ENCODE data around the gene GPR27.

The GPR27 gene

DNA sequence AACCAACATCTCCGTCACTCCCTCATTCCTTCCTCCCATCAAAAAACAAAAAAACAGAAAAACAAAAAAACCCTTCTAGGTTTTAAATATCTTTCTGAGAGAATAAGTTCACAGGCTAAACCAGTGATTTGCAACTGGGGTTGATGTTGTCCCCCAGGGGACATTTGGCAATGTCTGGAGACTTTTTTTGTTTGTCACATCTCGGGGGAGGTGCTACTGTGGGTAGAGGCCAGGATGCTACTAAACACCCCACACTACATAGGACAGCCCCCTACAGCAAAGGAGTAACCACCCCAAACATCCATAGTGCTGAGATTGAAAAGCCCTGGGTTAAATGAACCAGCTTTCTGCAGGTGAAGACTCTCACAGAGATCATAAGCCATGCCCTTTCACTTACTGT, 48.3 kb downstream of the GPR27 start:
- peaks cover 5% of the 10 kb centered on the region; the same call in 1 of the 2 replicates for H3K4me1 ChIP-seq (ENCODE audit: control insufficient read depth, insufficient read depth, low read length)
- H3K36me3 ChIP-seq (ENCODE audit: control insufficient read depth, insufficient read depth, low read length): no peaks in the 10 kb centered on the region
- H3K27ac ChIP-seq (ENCODE audit: low read length): no peak overlapping the region
- DNase-seq (ENCODE audit: low read depth, low spot score): no peak
- no peaks in the 10 kb centered on the region for H3K27me3 ChIP-seq (ENCODE audit: control insufficient read depth, insufficient read depth, low read length)
- H3K4me3 ChIP-seq (ENCODE audit: low read length): no peak overlapping the region
- 96% methylated on average over 1 of the region's 2 CpGs for WGBS (ENCODE audit: insufficient coverage, insufficient read length)
- H3K9me3 ChIP-seq (ENCODE audit: control insufficient read depth, insufficient read depth, low read length): no peaks in the 10 kb centered on the region

DNA sequence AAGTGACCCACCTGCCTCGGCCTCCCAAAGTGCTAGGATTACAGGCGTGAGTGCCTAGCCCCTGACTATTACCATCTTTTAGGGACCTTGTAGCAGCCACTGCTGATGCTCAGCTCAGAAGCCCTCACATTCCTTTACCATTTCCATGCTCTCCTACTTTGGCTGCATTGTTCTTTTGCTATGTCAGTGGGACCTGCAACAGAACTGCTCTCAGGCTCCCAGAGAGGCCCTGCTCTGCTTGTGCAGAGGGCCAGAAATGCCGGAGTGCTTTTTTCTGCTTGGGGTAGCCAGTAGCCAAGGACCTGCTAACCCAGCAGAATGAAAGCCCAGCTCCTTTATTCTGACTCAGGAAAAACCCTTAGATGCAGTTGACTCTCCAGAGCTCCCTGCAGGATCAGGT, 49.6 kb downstream of the GPR27 start:
- Histone ChIP-seq H3K9me3 (ENCODE audit: control insufficient read depth, insufficient read depth, low read length) (no peaks in the 10 kb centered on the region), H3K27ac (ENCODE audit: low read length) (no peak overlapping the region), H3K4me1 (ENCODE audit: control insufficient read depth, insufficient read depth, low read length) (peaks cover 5% of the 10 kb centered on the region; the same call in 1 of the 2 replicates), H3K27me3 (ENCODE audit: control insufficient read depth, insufficient read depth, low read length) (no peaks in the 10 kb centered on the region), H3K36me3 (ENCODE audit: control insufficient read depth, insufficient read depth, low read length) (no peaks in the 10 kb centered on the region), H3K4me3 (ENCODE audit: low read length) (no peak overlapping the region)
- no peak for DNase-seq (ENCODE audit: low read depth, low spot score)
- no CpG with 5 or more reads among the region's 3 CpGs for WGBS (ENCODE audit: insufficient coverage, insufficient read length)

DNA sequence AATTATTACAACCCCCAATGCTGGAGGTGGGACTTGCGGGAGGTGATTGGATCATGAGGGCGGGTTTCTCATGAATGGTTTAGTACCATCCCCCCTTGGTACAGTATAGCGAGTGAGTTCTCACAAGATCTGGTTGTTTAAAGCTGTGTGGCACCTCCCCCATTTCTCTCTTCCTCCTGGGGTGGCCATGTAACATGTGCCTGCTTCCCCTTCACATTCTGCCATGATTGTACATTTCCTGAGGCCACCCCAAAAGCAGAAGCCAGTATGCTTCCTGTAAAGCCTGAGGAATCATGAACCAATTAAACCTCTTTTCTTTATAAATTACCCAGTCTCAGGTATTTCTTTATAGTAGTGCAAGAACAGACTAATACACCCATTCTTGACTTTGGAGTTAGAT, 51.5 kb downstream of the GPR27 start:
- no peak overlapping the region for H3K4me3 ChIP-seq (ENCODE audit: low read length)
- no peak overlapping the region for H3K27ac ChIP-seq (ENCODE audit: low read length)
- no peaks in the 10 kb centered on the region for H3K9me3 ChIP-seq (ENCODE audit: control insufficient read depth, insufficient read depth, low read length)
- H3K4me1 ChIP-seq (ENCODE audit: control insufficient read depth, insufficient read depth, low read length): no peaks in the 10 kb centered on the region
- no CpG with 5 or more reads among the region's 3 CpGs for WGBS (ENCODE audit: insufficient coverage, insufficient read length)
- no peaks in the 10 kb centered on the region for H3K27me3 ChIP-seq (ENCODE audit: control insufficient read depth, insufficient read depth, low read length)
- no peak for DNase-seq (ENCODE audit: low read depth, low spot score)
- H3K36me3 ChIP-seq (ENCODE audit: control insufficient read depth, insufficient read depth, low read length): no peaks in the 10 kb centered on the region

DNA sequence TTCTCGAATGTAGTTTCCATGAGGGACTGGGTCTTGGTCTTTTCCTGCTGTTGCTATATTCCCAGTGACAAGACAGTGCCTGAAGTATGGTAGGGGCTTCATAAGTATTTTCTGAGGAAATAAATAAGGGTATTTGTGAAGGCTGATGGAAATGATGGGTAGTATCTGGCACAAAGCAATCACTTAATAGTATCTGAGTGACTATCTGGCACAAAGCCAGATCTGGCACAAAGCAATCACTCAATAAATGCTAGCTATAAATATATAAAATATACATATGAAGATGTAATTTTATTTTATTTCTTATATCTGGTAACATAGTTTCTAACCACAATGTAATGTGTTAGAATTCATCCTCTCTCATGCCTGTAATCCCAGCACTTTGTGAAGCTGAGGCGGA, 52.0 kb downstream of the GPR27 start:
- no CpG with 5 or more reads among the region's 2 CpGs for WGBS (ENCODE audit: insufficient coverage, insufficient read length)
- no peaks in the 10 kb centered on the region for H3K27me3 ChIP-seq (ENCODE audit: control insufficient read depth, insufficient read depth, low read length)
- no peaks in the 10 kb centered on the region for H3K36me3 ChIP-seq (ENCODE audit: control insufficient read depth, insufficient read depth, low read length)
- H3K9me3 ChIP-seq (ENCODE audit: control insufficient read depth, insufficient read depth, low read length): no peaks in the 10 kb centered on the region
- no peak overlapping the region for H3K27ac ChIP-seq (ENCODE audit: low read length)
- no peak overlapping the region for H3K4me3 ChIP-seq (ENCODE audit: low read length)
- no peaks in the 10 kb centered on the region for H3K4me1 ChIP-seq (ENCODE audit: control insufficient read depth, insufficient read depth, low read length)
- no peak for DNase-seq (ENCODE audit: low read depth, low spot score)

Measured in iPS DF 6.9 (cell line).